Astrocyte of the spinal cord (primary cell): ENCODE data around the gene SNAP47.
A peak's percentile ranks its signal among the peaks of the same experiment; 100 is the strongest.

Experiments
- DNase-seq: peaks from one replicate; pipeline ENCODE4 v3.0.0; 2011; ENCODE audit warnings: low read depth, low spot score
- H3K4me3 ChIP-seq: 2 replicates; pipeline ENCODE4 v1.5.1; 2011; ENCODE audit warnings: low read depth, mild to moderate bottlenecking, low read length, moderate library complexity
- in situ Hi-C: cut with HindIII; loops from 2 replicates; pipeline ENCODE4 v1.10.0; 2017; ENCODE audit warnings: low sequenced_read_pairs
- TF ChIP-seq, protein P1 (sequence below): IDR thresholded peaks from 2 replicates; pipeline ENCODE4 v1.5.1; 2012; ENCODE audit warnings: low read depth, mild to moderate bottlenecking, low read length, inconsistent platforms

The SNAP47 gene

DNA sequence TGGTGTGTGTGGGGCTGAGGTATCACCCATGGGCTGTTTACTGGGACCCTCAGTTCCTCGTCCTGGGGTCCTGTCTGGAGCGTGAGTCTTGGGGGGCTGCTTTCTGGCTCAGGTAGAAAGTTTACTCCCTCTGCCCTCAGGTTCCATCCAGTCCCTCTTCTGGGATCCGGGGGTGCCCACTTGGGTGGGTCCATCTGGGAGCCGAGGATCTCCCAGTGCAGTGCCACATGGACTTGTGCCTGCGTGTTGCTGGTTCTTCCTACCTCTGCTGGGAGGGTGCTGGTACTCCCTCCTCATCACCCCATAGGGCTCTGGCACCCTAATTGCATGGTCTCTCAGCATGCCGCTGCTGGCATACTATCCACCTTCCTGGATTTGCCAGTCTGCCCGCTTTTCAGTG lies 14.0 kb downstream of the SNAP47 start:
- no peak overlapping the region for H3K4me3 ChIP-seq
- DNase-seq: no peak
- TF ChIP-seq, protein P1, sequence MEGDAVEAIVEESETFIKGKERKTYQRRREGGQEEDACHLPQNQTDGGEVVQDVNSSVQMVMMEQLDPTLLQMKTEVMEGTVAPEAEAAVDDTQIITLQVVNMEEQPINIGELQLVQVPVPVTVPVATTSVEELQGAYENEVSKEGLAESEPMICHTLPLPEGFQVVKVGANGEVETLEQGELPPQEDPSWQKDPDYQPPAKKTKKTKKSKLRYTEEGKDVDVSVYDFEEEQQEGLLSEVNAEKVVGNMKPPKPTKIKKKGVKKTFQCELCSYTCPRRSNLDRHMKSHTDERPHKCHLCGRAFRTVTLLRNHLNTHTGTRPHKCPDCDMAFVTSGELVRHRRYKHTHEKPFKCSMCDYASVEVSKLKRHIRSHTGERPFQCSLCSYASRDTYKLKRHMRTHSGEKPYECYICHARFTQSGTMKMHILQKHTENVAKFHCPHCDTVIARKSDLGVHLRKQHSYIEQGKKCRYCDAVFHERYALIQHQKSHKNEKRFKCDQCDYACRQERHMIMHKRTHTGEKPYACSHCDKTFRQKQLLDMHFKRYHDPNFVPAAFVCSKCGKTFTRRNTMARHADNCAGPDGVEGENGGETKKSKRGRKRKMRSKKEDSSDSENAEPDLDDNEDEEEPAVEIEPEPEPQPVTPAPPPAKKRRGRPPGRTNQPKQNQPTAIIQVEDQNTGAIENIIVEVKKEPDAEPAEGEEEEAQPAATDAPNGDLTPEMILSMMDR: no peak
- in situ Hi-C loops: no loop called here

GRCh38 chr1:227749916-227750710 lies 14.9 kb downstream of the SNAP47 start:
- TF ChIP-seq, protein P1: no peak
- in situ Hi-C loops: no loop called here
- no peak for DNase-seq
- H3K4me3 ChIP-seq: no peak overlapping the region

DNA sequence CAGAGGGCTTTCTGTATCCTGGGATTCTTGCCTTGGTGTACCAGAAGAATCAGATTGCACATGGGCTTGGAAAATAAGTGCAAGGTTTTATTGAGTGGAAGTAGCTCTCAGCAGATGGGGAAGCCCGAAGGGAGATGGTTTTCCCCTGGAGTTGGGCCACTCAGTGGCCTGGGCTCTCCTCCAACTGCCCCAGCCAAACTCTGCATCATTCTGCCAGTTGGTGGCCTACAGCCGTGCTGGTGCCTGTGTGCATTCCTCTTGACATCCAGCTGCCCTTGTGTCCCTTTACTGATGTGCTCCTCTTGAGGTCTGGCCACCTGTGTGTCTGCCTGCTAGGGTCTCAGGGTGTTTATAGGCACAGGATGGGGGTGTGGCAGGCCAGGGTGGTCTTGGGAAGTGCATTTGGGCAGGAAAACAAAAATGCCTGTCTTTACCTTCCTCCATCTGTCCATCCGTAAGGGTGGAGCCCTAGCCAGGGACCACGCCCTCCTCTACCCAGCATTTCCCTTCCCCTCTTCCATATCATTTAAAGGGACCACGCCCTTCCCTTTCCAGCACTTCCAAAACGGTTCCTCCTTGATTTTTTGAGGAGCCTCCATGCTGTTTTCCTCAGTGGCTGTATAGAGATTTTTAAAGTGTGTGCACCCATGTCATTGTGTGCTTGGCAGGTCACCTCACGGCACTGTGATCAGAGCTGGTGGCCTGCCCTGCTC lies 18.9 kb downstream of the SNAP47 start:
- H3K4me3 ChIP-seq: no peak overlapping the region
- TF ChIP-seq, protein P1: no peak
- DNase-seq: peak; percentile 53
- in situ Hi-C loops: no loop called here

DNA sequence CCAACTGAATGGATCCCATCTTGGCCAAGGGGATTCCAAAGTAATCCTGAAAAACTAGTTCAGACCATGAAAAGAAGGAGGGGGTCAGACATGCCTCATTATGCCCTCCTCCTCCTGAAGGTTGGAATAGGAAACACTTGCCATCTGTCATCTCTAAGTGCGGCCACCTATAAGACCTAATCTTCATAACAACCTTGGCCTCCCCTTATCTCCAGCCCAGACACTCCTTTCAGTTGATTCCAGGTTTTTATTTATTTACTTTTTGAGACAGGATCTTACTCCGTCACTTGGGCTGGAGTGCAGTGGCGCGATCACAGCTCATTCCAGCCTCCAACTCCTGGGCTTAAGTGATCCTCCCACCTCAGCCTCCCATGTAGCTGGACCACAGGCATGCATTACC lies 19.7 kb downstream of the SNAP47 start:
- no peak overlapping the region for H3K4me3 ChIP-seq
- no peak for DNase-seq
- in situ Hi-C loops: no loop called here
- TF ChIP-seq, protein P1: no peak

DNA sequence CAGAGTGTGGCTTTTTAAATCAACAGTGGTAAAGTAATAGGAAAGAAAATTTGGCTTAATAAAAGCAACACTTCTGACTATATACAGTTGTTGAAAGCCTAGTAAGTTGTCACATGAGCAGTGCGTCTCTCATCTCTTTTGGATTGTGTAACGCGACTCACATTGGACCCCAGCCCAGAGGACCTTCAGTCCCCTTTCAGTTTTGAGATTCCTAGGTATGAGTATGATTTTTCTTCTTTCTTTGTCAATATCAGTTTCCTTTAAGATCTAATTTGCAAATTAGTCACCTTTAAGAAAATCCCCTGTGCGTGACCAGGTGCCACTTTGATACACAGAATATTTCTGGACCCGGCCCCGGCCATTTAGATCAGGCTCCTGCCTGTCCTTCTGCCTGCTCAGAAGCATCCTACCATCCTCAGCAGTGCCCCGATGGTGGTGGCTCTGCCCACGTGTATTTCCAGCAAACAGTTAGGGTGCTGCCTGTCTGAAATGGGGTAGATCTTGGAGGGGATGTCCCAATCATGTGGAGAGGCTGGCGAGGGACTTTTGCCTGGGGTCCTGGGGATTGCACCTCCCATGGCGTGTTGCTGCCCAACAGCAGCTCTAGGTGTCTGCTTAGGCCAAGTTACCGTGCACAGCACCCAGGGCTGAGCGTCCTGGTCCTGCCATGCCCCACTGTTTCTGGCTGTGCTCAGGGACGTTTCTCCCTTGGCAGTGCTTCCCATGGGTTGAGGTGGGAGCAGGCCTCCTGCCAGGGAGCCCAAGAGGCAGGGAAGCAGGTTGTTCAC lies 21.1 kb downstream of the SNAP47 start:
- TF ChIP-seq, protein P1: no peak
- in situ Hi-C loops: no loop called here
- H3K4me3 ChIP-seq: no peak overlapping the region
- no peak for DNase-seq

GRCh38 chr1:227757781-227758180 lies 22.5 kb downstream of the SNAP47 start:
- in situ Hi-C loops: no loop called here
- DNase-seq: no peak
- H3K4me3 ChIP-seq: no peak overlapping the region
- TF ChIP-seq, protein P1: no peak
